Liver (tissue), 9 donors: ENCODE data around the gene TACC2. TPM values are rescaled to one million over a fixed set of nuclear protein-coding genes. Genes with fewer than 3 reads are reported as not detected.

Experiments
- DNase-seq: peaks from one replicate; pipeline ENCODE4 v3.0.0-alpha.2; 2017; ENCODE audit warnings: low spot score
- H3K27ac ChIP-seq, 2 donors: one replicate each; pipeline ENCODE4 v1.7.0; 2013; ENCODE audit warnings: inconsistent platforms in 2 of 2, low read length in 2 of 2, control low read depth in 1 of 2, low read depth in 1 of 2, mild to moderate bottlenecking in 1 of 2
- H3K27me3 ChIP-seq, 4 donors: one replicate each; pipeline versions ENCODE4 v1.6.1 to v1.7.0; 2013; ENCODE audit warnings: low read length in 3 of 4, inconsistent platforms in 1 of 4, mild to moderate bottlenecking in 1 of 4, moderate library complexity in 1 of 4; ENCODE audit not compliant: control insufficient read depth in 4 of 4, insufficient read depth in 4 of 4
- H3K36me3 ChIP-seq, 4 donors: one replicate each; pipeline versions ENCODE4 v1.6.1 to v1.7.0; 2013; ENCODE audit warnings: low read length in 3 of 4, mild to moderate bottlenecking in 3 of 4, low read depth in 1 of 4, moderate library complexity in 1 of 4; ENCODE audit not compliant: control insufficient read depth in 4 of 4, insufficient read depth in 3 of 4
- H3K4me1 ChIP-seq, 4 donors: one replicate each; pipeline versions ENCODE4 v1.6.1 to v1.7.0; 2013; ENCODE audit warnings: low read length in 3 of 4, mild to moderate bottlenecking in 3 of 4, moderate library complexity in 1 of 4; ENCODE audit not compliant: control insufficient read depth in 4 of 4, insufficient read depth in 4 of 4
- H3K4me3 ChIP-seq, 3 donors: one replicate each; pipeline versions ENCODE4 v1.6.1 to v1.7.0; 2013; ENCODE audit warnings: low read length in 3 of 3, control low read depth in 1 of 3, low read depth in 1 of 3, mild to moderate bottlenecking in 1 of 3
- H3K9ac ChIP-seq, 2 donors: one replicate each; pipeline ENCODE4 v1.7.0; 2013; ENCODE audit warnings: low read length in 2 of 2, mild to moderate bottlenecking in 2 of 2, moderate library complexity in 2 of 2, control low read depth in 1 of 2, low read depth in 1 of 2
- H3K9me3 ChIP-seq, 4 donors: one replicate each; pipeline versions ENCODE4 v1.6.1 to v1.7.0; 2013; ENCODE audit warnings: low read length in 3 of 4; ENCODE audit not compliant: control insufficient read depth in 4 of 4
- FOXA1 ChIP-seq: IDR thresholded peaks from 2 replicates; pipeline ENCODE4 v1.6.1; 2016; ENCODE audit warnings: antibody characterized with exemption
- FOXA2 ChIP-seq: IDR thresholded peaks from 2 replicates; pipeline ENCODE4 v1.6.1; 2016; ENCODE audit warnings: antibody characterized with exemption
- GABPA ChIP-seq, 2 donors: IDR thresholded peaks in 1 of 2; conservative IDR thresholded peaks in 1 of 2; 2 replicates each; pipeline ENCODE4 v1.6.1; 2016; ENCODE audit warnings: antibody characterized with exemption in 2 of 2, mild to moderate bottlenecking in 1 of 2, moderate library complexity in 1 of 2
- HNF4A ChIP-seq, 2 donors: conservative IDR thresholded peaks; 2 replicates each; pipeline ENCODE4 v1.6.1; 2016; ENCODE audit warnings: antibody characterized with exemption in 2 of 2, mild to moderate bottlenecking in 2 of 2
- HNF4G ChIP-seq: IDR thresholded peaks from 2 replicates; pipeline ENCODE4 v1.6.1; 2016; ENCODE audit warnings: antibody characterized with exemption
- JUND ChIP-seq, 2 donors: IDR thresholded peaks; 2 replicates each; pipeline ENCODE4 v1.6.1; 2016; ENCODE audit warnings: antibody characterized with exemption in 2 of 2
- NR2F2 ChIP-seq: IDR thresholded peaks from 2 replicates; pipeline ENCODE4 v1.6.1; 2016; ENCODE audit warnings: antibody characterized with exemption
- RAD21 ChIP-seq, 2 donors: IDR thresholded peaks; 2 replicates each; pipeline ENCODE4 v1.6.1; 2016; ENCODE audit warnings: antibody characterized with exemption in 2 of 2, mild to moderate bottlenecking in 2 of 2
- RXRA ChIP-seq, 2 donors: IDR thresholded peaks; 2 replicates each; pipeline ENCODE4 v1.6.1; 2017 to 2018; ENCODE audit warnings: antibody characterized with exemption in 2 of 2, mild to moderate bottlenecking in 1 of 2
- SP1 ChIP-seq: IDR thresholded peaks from 2 replicates; pipeline ENCODE4 v1.6.1; 2018; ENCODE audit warnings: antibody characterized with exemption, mild to moderate bottlenecking
- TAF1 ChIP-seq: conservative IDR thresholded peaks from 2 replicates; pipeline ENCODE4 v1.6.1; 2016; ENCODE audit warnings: antibody characterized with exemption, mild to moderate bottlenecking
- YY1 ChIP-seq: IDR thresholded peaks from 2 replicates; pipeline ENCODE4 v1.6.1; 2016; ENCODE audit warnings: antibody characterized with exemption, mild to moderate bottlenecking
- whole genome bisulfite sequencing: extraction: QIAGEN DNeasy Blood & Tissue Kit; methylation state at CpG from one replicate; pipeline ENCODE4 v1.1.7; 2013; 5-methylcytosine and 5-hydroxymethylcytosine counted together
- polyA plus RNA-seq, 2 donors: library from polyadenylated mRNA; stranded (reverse) in 1 of 2; unstranded in 1 of 2; fragments of 200-250 nt in 1 of 2; fragments of >200 nt in 1 of 2; fragmentation: Nextera tagmentation in 1 of 2; extraction: Ambion mirVana in 1 of 2; gene quantifications; one replicate each; pipeline versions ENCODE4 v1.2.1 to v1.2.3, GENCODE V29; 2013 to 2015
- total RNA-seq, 2 donors: library from RNA; depleted of rRNA; stranded (reverse); fragments of >200 nt; gene quantifications; one replicate each; pipeline ENCODE4 v1.2.3, GENCODE V29; 2014
- TF ChIP-seq, protein P1 (sequence below): fragments of 150-350 bp; IDR thresholded peaks from 2 replicates; pipeline ENCODE4 v1.5.1; 2017; ENCODE audit warnings: improper control_type of control experiment, low read depth, low read length; ENCODE audit not compliant: missing input control
- TF ChIP-seq, protein P2 (sequence below): IDR thresholded peaks from 2 replicates; pipeline ENCODE4 v1.6.1; 2016; ENCODE audit warnings: antibody characterized with exemption, mild to moderate bottlenecking
- TF ChIP-seq, protein P3 (sequence below): IDR thresholded peaks from 2 replicates; pipeline ENCODE4 v1.6.1; 2016; ENCODE audit warnings: antibody characterized with exemption
- TF ChIP-seq, protein P4 (sequence below): IDR thresholded peaks from 2 replicates; pipeline ENCODE4 v1.6.1; 2016; ENCODE audit warnings: antibody characterized with exemption
- donor health status: healthy.
- donor health status: healthy.
- donor health status: healthy.
- donor health status: healthy.
- donor health status: healthy.

The TACC2 gene
- total and polyA plus RNA-seq, 4 donors, result 1.5 to 9.1 (median 7.8) TPM

DNA sequence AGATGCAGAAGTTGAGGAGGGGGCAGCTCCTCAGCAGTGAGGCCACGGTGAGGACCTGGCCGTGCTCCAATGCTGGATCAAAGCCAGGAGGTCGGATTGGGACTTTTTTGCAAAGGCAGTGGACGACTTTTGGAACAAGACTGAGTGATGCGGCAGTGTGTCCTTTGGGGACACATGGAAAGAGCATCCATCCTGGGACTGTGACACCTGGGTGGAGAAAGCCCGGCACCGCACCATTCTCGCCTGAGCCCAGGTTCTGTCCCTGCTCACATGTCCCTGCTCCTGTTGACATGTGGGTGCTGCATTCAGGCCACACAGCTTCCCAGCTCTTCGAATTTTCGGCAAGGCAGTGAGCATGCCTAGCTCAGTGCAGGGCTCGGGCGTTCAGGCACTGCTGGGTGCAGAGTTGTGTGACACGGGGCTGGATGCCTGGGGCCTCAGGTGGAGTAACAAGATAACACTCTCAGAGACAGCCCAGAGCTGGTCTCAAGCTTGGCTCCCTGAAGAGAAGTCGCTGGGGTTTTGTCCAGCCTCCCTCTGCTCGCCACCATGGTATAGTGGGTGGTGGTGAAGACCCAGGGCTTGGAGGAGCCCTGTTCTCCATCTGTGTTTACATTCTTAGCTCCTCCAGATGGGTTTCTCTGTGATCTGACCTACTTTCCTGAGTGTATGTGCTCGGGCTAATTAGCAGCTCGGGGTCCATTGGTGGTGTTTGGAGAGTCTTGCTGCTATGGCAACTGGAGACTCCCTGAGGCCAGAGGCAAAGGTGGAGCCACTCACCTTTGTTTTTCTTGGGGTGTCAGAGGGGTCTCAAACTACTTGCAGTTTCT, 170.4 kb downstream of the TACC2 start:
- peaks cover 18 to 27% (median 21%) of the 10 kb centered on the region in 4 donors for H3K4me1 ChIP-seq
- H3K27ac ChIP-seq, result no peak overlapping the region
- no peak for TF ChIP-seq YY1
- no peak for TF ChIP-seq NR2F2
- TF ChIP-seq FOXA2, result no peak
- no peak for TF ChIP-seq RAD21 (IDR thresholded peaks at IDR 0.05)
- TF ChIP-seq HNF4G, result no peak
- TF ChIP-seq GABPA (IDR thresholded peaks at IDR 0.05 in 1 of 2, conservative IDR thresholded peaks at IDR 0.05 in 1 of 2), result no peak
- no peak for TF ChIP-seq SP1
- TF ChIP-seq, protein P1, sequence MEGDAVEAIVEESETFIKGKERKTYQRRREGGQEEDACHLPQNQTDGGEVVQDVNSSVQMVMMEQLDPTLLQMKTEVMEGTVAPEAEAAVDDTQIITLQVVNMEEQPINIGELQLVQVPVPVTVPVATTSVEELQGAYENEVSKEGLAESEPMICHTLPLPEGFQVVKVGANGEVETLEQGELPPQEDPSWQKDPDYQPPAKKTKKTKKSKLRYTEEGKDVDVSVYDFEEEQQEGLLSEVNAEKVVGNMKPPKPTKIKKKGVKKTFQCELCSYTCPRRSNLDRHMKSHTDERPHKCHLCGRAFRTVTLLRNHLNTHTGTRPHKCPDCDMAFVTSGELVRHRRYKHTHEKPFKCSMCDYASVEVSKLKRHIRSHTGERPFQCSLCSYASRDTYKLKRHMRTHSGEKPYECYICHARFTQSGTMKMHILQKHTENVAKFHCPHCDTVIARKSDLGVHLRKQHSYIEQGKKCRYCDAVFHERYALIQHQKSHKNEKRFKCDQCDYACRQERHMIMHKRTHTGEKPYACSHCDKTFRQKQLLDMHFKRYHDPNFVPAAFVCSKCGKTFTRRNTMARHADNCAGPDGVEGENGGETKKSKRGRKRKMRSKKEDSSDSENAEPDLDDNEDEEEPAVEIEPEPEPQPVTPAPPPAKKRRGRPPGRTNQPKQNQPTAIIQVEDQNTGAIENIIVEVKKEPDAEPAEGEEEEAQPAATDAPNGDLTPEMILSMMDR, result no peak
- TF ChIP-seq TAF1, result no peak
- no peak for TF ChIP-seq FOXA1
- TF ChIP-seq, protein P2, sequence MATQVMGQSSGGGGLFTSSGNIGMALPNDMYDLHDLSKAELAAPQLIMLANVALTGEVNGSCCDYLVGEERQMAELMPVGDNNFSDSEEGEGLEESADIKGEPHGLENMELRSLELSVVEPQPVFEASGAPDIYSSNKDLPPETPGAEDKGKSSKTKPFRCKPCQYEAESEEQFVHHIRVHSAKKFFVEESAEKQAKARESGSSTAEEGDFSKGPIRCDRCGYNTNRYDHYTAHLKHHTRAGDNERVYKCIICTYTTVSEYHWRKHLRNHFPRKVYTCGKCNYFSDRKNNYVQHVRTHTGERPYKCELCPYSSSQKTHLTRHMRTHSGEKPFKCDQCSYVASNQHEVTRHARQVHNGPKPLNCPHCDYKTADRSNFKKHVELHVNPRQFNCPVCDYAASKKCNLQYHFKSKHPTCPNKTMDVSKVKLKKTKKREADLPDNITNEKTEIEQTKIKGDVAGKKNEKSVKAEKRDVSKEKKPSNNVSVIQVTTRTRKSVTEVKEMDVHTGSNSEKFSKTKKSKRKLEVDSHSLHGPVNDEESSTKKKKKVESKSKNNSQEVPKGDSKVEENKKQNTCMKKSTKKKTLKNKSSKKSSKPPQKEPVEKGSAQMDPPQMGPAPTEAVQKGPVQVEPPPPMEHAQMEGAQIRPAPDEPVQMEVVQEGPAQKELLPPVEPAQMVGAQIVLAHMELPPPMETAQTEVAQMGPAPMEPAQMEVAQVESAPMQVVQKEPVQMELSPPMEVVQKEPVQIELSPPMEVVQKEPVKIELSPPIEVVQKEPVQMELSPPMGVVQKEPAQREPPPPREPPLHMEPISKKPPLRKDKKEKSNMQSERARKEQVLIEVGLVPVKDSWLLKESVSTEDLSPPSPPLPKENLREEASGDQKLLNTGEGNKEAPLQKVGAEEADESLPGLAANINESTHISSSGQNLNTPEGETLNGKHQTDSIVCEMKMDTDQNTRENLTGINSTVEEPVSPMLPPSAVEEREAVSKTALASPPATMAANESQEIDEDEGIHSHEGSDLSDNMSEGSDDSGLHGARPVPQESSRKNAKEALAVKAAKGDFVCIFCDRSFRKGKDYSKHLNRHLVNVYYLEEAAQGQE, result no peak
- no peak for TF ChIP-seq JUND (IDR thresholded peaks at IDR 0.05)
- TF ChIP-seq HNF4A (conservative IDR thresholded peaks at IDR 0.05), result no peak
- TF ChIP-seq, protein P3, sequence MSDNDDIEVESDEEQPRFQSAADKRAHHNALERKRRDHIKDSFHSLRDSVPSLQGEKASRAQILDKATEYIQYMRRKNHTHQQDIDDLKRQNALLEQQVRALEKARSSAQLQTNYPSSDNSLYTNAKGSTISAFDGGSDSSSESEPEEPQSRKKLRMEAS, result no peak
- no peak for TF ChIP-seq RXRA (IDR thresholded peaks at IDR 0.05)
- TF ChIP-seq, protein P4, sequence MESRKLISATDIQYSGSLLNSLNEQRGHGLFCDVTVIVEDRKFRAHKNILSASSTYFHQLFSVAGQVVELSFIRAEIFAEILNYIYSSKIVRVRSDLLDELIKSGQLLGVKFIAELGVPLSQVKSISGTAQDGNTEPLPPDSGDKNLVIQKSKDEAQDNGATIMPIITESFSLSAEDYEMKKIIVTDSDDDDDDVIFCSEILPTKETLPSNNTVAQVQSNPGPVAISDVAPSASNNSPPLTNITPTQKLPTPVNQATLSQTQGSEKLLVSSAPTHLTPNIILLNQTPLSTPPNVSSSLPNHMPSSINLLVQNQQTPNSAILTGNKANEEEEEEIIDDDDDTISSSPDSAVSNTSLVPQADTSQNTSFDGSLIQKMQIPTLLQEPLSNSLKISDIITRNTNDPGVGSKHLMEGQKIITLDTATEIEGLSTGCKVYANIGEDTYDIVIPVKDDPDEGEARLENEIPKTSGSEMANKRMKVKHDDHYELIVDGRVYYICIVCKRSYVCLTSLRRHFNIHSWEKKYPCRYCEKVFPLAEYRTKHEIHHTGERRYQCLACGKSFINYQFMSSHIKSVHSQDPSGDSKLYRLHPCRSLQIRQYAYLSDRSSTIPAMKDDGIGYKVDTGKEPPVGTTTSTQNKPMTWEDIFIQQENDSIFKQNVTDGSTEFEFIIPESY, result no peak
- no peaks in the 10 kb centered on the region for H3K36me3 ChIP-seq
- 69% methylated on average over 17 of the region's 17 CpGs for WGBS
- no peak overlapping the region for H3K4me3 ChIP-seq
- no peak for DNase-seq
- no peak overlapping the region for H3K9ac ChIP-seq
- H3K27me3 ChIP-seq, result no peaks in the 10 kb centered on the region
- H3K9me3 ChIP-seq, result no peaks in the 10 kb centered on the region
